Transverse colon (tissue), 4 donors: Measurements from ENCODE around the gene KIDINS220.

Experiments
- EP300 ChIP-seq: sonication (generic); formaldehyde crosslinking; IDR thresholded peaks from one replicate; pipeline ENCODE4 v1.6.1; 2017; ENCODE audit warnings: antibody characterized with exemption, low read depth
- POLR2A ChIP-seq: fragments of 450-650 bp; IDR thresholded peaks from one replicate; pipeline ENCODE4 v1.6.1; 2016; ENCODE audit warnings: antibody characterized with exemption, mild to moderate bottlenecking, moderate library complexity
- POLR2AphosphoS5 ChIP-seq, 3 donors: sonication (generic); formaldehyde crosslinking; IDR thresholded peaks; one replicate each; pipeline ENCODE4 v1.6.1; 2016; ENCODE audit warnings: antibody characterized with exemption in 3 of 3
- TF ChIP-seq, protein P1 (sequence below), 5 experiments: fragments of 200-600 bp in 3 of 5; fragments of 450-650 bp in 2 of 5; sonication (generic) in 3 of 5; IDR thresholded peaks; 1 replicate in 2 of 5; 2 replicates in 3 of 5; pipeline ENCODE4 v1.5.1; 2016 to 2017; ENCODE audit warnings: antibody characterized with exemption in 5 of 5, inconsistent platforms in 3 of 5, mild to moderate bottlenecking in 2 of 5, moderate library complexity in 1 of 5

DNA sequence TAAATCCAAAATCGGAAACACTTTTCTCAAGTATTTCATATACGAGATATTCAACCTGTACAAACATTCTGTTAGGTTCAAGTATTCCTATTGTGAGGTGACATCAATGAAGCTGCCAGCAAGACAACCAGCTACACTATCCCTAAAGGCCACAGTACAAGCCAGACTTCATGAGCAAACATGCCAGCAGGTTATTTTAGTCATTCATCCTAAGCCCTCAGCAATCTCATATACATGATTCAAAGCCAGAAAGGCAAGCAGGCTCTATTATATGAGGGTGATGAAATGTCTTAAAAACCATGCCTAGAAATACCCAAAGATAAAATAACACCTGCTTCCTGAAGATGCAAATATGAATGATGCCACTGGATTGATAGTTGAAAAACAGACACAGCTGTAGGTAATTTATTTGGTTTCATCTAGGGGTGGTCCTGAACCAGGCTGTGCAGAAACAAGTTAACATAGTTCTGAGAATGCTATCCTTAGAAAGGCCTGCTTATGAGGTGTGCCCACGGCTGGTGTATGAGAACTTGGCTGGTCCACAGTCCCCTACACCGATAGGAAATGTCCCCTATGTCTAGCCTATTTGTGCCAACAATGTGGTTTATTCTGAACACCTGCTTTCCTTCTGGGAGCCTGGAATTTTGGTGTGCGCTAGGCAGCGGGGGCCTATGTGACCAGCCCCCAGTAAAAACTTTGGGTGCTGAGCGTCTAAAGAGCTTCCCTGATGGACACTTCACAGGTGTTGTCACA, 48.2 kb upstream of the KIDINS220 start:
- TF ChIP-seq, protein P1, sequence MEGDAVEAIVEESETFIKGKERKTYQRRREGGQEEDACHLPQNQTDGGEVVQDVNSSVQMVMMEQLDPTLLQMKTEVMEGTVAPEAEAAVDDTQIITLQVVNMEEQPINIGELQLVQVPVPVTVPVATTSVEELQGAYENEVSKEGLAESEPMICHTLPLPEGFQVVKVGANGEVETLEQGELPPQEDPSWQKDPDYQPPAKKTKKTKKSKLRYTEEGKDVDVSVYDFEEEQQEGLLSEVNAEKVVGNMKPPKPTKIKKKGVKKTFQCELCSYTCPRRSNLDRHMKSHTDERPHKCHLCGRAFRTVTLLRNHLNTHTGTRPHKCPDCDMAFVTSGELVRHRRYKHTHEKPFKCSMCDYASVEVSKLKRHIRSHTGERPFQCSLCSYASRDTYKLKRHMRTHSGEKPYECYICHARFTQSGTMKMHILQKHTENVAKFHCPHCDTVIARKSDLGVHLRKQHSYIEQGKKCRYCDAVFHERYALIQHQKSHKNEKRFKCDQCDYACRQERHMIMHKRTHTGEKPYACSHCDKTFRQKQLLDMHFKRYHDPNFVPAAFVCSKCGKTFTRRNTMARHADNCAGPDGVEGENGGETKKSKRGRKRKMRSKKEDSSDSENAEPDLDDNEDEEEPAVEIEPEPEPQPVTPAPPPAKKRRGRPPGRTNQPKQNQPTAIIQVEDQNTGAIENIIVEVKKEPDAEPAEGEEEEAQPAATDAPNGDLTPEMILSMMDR (IDR thresholded peaks at IDR 0.05) = no peak
- no peak for TF ChIP-seq POLR2AphosphoS5 (IDR thresholded peaks at IDR 0.05)
- no peak for TF ChIP-seq POLR2A
- TF ChIP-seq EP300 = no peak
